ENCODE data around the gene ITPRIP.

Gene ITPRIP

GRCh38 chr10:104274762-104275721, 63.2 kb downstream of the ITPRIP start:
- DNase-seq, result peak in 1 of 2 donors; percentile 5

- DNase-seq, result no peak
Measured at GRCh38 chr10:104273899-104274575, 64.2 kb downstream of the ITPRIP start.

- no peak for DNase-seq
Measured at GRCh38 chr10:104273286-104273685, 65.0 kb downstream of the ITPRIP start.

- DNase-seq, result peak; percentile 81 to 99
Measured at GRCh38 chr10:104268713-104269645, 69.3 kb downstream of the ITPRIP start, which contains the start of gene GSTO2. Gene GSTO2, plus strand, starts transcription at chr10:104269184. Its CDS starts 5,732 bp downstream, at chr10:104274916.

DNA sequence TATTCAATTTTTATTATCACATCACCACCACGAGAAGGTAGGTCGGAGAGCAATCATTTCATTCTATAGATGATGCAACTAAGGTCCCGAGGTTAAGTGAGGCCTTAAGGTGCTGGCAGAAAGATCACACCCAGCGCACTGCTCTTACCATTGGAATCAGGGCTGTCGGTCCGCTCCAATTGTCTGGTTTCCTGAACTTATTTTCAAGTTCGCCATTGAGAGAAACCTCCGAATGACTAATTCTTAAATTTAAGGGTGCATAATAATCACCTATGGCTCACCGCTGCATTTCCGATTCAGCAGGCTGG, 69.9 kb downstream of the ITPRIP start:
- no peak for DNase-seq

- no peak for DNase-seq
Measured at GRCh38 chr10:104267721-104268404, 70.4 kb downstream of the ITPRIP start.

- DNase-seq, result no peak
Measured at GRCh38 chr10:104264783-104265182, 73.5 kb downstream of the ITPRIP start.

- no peak for DNase-seq
Measured at GRCh38 chr10:104262055-104262454, 76.2 kb downstream of the ITPRIP start.

DNA sequence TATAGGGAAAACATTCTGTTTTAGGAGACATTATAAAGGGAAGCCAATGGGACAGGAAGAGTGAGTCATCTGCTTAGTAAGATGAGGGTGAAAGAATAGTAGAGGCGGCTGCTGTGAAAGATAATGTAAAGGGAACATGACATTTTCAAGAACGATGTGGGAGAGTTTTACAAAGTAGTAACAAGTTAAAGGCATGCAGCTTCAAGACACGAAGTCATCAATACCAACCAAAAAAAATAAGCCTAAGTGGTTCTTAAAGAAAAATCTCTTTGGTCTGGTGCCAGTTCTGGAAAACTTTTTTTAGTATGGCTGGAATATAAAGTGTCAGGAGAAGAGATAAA, 77.5 kb downstream of the ITPRIP start:
- peak in 1 of 2 donors; percentile 89 for DNase-seq

DNA sequence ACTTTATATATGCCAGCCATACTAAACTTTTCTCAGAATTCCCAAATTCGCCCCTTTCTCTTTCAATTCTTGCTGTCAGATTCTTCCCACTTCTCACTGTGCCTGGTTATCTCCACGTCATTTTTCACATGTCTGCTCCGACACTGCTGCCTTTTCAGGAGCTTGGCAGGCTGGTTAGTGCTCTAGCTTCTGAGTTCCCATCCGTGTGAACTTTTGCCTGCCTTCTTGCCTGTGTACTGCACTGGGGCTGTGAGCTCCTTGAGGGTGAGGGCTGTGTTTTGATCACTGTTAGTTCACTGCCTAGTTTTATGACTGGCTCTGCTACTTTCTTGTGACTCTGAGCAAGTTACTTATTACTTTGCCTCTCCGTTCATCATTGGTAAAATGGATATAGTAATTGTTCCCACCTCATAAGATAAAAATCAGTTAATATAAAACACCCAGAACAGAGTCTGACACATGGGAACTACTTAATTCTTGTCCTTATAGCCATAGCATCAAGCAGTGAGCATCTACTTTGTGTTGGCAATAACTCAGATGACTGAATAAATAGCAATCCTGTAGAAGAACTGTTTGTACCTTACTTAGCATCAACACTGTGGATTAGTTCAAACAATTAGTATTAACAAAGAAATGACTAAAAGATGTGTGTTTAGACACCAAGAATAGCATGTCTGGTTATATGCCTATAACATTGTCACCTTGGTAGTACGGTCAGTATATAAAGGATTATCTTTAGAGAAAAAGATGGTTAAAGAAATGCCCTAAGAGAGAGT, 78.1 kb downstream of the ITPRIP start:
- DNase-seq, result no peak

Measured in bone marrow (tissue), 2 donors.